Lower leg skin (tissue), 3 donors: Measurements from ENCODE around the gene TMCC1.

Source experiments
- CTCF ChIP-seq, 3 donors: fragments of 450-650 bp; IDR thresholded peaks; one replicate each; pipeline ENCODE4 v1.5.1; 2016; ENCODE audit warnings: antibody characterized with exemption in 3 of 3, mild to moderate bottlenecking in 3 of 3, moderate library complexity in 2 of 3
- POLR2A ChIP-seq, 2 donors: fragments of 450-650 bp; IDR thresholded peaks; one replicate each; pipeline ENCODE4 v1.6.1; 2016 to 2017; ENCODE audit warnings: antibody characterized with exemption in 2 of 2, mild to moderate bottlenecking in 1 of 2, moderate library complexity in 1 of 2

- TF ChIP-seq CTCF (IDR thresholded peaks at IDR 0.05), result no peak
- TF ChIP-seq POLR2A (IDR thresholded peaks at IDR 0.05), result no peak
These were observed 24.9 kb upstream of the TMCC1 start for GRCh38 chr3:129918461-129918860.
